HepG2 (cell line): Measurements from ENCODE around the gene ITIH3. TPM values are rescaled to one million over a fixed set of nuclear protein-coding genes. Genes with fewer than 3 reads are reported as not detected.
A peak's percentile ranks its signal among the peaks of the same experiment; 100 is the strongest.

ENCODE experiments used
- BCL3 ChIP-seq: sonication (generic); formaldehyde crosslinking; IDR thresholded peaks from 2 replicates; pipeline ENCODE4 v1.5.1; 2020; ENCODE audit warnings: mild to moderate bottlenecking, missing genetic modification reagents, moderate library complexity
- CBX2 ChIP-seq, 2 experiments: fragments of 200-600 bp in 1 of 2; sonication (generic); formaldehyde crosslinking in 1 of 2; IDR thresholded peaks; 2 replicates each; pipeline versions ENCODE4 v1.7.0 to v1.8.1; 2018 to 2022; ENCODE audit warnings: low read depth in 2 of 2, low read length in 1 of 2, mild to moderate bottlenecking in 1 of 2, missing genetic modification reagents in 1 of 2
- HNF4G ChIP-seq, 2 experiments: sonication (generic) in 1 of 2; formaldehyde crosslinking in 1 of 2; IDR thresholded peaks; 2 replicates each; pipeline versions ENCODE4 v1.4.0 to v1.6.1; 2011 to 2020; ENCODE audit warnings: borderline replicate concordance in 2 of 2, low read depth in 2 of 2, mild to moderate bottlenecking in 2 of 2, low read length in 1 of 2, missing genetic modification reagents in 1 of 2, moderate library complexity in 1 of 2
- IRF2 ChIP-seq: IDR thresholded peaks from 2 replicates; pipeline ENCODE4 v1.6.1; 2018; ENCODE audit warnings: missing genetic modification reagents, missing compliant biosample characterization
- PAWR ChIP-seq: sonication (generic); formaldehyde crosslinking; IDR thresholded peaks from 2 replicates; pipeline ENCODE4 v1.4.0; 2020; ENCODE audit warnings: missing genetic modification reagents, mild to moderate bottlenecking, borderline replicate concordance
- POGK ChIP-seq: sonication (generic); formaldehyde crosslinking; conservative IDR thresholded peaks from 2 replicates; pipeline ENCODE4 v1.8.0; 2022; ENCODE audit warnings: mild to moderate bottlenecking, moderate library complexity, missing genetic modification reagents
- TBX3 ChIP-seq: fragments of 450-650 bp; IDR thresholded peaks from 2 replicates; pipeline ENCODE4 v1.6.1; 2017; ENCODE audit warnings: antibody characterized with exemption, mild to moderate bottlenecking, inconsistent platforms, borderline replicate concordance
- USF2 ChIP-seq, 2 experiments: sonication (generic) in 1 of 2; formaldehyde crosslinking in 1 of 2; IDR thresholded peaks; 2 replicates each; pipeline versions ENCODE4 v1.5.1 to v1.6.1; 2011 to 2020; ENCODE audit warnings: borderline replicate concordance in 1 of 2, low read depth in 1 of 2, low read length in 1 of 2, mild to moderate bottlenecking in 1 of 2, missing genetic modification reagents in 1 of 2, moderate library complexity in 1 of 2
- ZBTB4 ChIP-seq: sonication (generic); formaldehyde crosslinking; IDR thresholded peaks from 2 replicates; pipeline ENCODE4 v1.4.0; 2020; ENCODE audit warnings: missing genetic modification reagents, mild to moderate bottlenecking, borderline replicate concordance
- ZBTB43 ChIP-seq: sonication (generic); formaldehyde crosslinking; conservative IDR thresholded peaks from 2 replicates; pipeline ENCODE4 v1.4.0; 2020; ENCODE audit warnings: missing genetic modification reagents
- ZNF280D ChIP-seq: sonication (generic); formaldehyde crosslinking; IDR thresholded peaks from 2 replicates; pipeline ENCODE4 v1.5.1; 2020; ENCODE audit warnings: mild to moderate bottlenecking, missing genetic modification reagents
- polyA plus RNA-seq, 8 experiments: library from polyadenylated mRNA; depleted of rRNA in 3 of 8; stranded (reverse) in 7 of 8; unstranded in 1 of 8; fragments of >200 nt; fragmentation: Illumina TruSeq in 4 of 8; extraction: Trizol in 4 of 8; gene quantifications; 2 replicates each; pipeline versions ENCODE4 v1.2.1 to v1.2.3, GENCODE V29; 2011 to 2016; ENCODE audit warnings: low read depth in 4 of 8, missing spikeins in 1 of 8, mixed read lengths in 1 of 8; ENCODE audit not compliant: insufficient read depth in 1 of 8
- total RNA-seq, 5 experiments: library from RNA; depleted of rRNA; stranded (reverse); fragments of >200 nt; fragmentation: Illumina TruSeq; extraction: Trizol; gene quantifications; 2 replicates each; pipeline ENCODE4 v1.2.3, GENCODE V29; 2016; ENCODE audit warnings: low read depth in 1 of 5

Gene ITIH3
- total and polyA plus RNA-seq, 2 of the 13 experiments (the other 11 are each of a cell fraction or from before 2014, with no cell fraction given): 105 to 632 TPM

- TF ChIP-seq ZBTB43 (CRISPR knock-in tag) (no peak), ZBTB4 (no peak), TBX3 (no peak), CBX2 (IDR thresholded peaks at IDR 0.05; ENCODE audit: low read depth, low read length) (no peak), CBX2 (CRISPR knock-in tag; IDR thresholded peaks at IDR 0.05; ENCODE audit: low read depth) (no peak), PAWR (CRISPR knock-in tag) (no peak), BCL3 (no peak), ZNF280D (no peak), USF2 (IDR thresholded peaks at IDR 0.05; ENCODE audit: low read depth, low read length) (no peak), USF2 (CRISPR knock-in tag; IDR thresholded peaks at IDR 0.05; ENCODE audit: borderline replicate concordance) (no peak; the same call in 1 of the 2 replicates), IRF2 (CRISPR knock-in tag) (peak; percentile 71; the same call in 1 of the 2 replicates), POGK (CRISPR knock-in tag) (no peak), HNF4G (IDR thresholded peaks at IDR 0.05; ENCODE audit: borderline replicate concordance, low read depth, low read length) (no peak), HNF4G (CRISPR knock-in tag; IDR thresholded peaks at IDR 0.05; ENCODE audit: borderline replicate concordance, low read depth) (no peak; the same call in 1 of the 2 replicates)
These were observed 8.0 kb upstream of the ITIH3 start (continued) for GRCh38 chr3:52786330-52787215.
